NCI-H1048 (cell line): Measurements from ENCODE around the gene REEP6.
"Not testable (repeated sequence)": the region's sequence is repeated elsewhere in the genome, so short reads cannot be mapped to it uniquely, and the experiment has no call there.

Experiments
- DNase-seq: peaks from one replicate; lab custom pipeline; 2025; lab: John Stamatoyannopoulos, UW

REEP6 gene

GRCh38 chr19:1472231-1473084 lies 18.5 kb upstream of the REEP6 start:
- no peak for DNase-seq

- no peak for DNase-seq
These were observed 17.7 kb upstream of the REEP6 start for GRCh38 chr19:1473085-1473851.

GRCh38 chr19:1474011-1474764 lies 16.8 kb upstream of the REEP6 start:
- no peak for DNase-seq

GRCh38 chr19:1474765-1475351 lies 16.1 kb upstream of the REEP6 start:
- DNase-seq: no peak

GRCh38 chr19:1475751-1476437 lies 15.1 kb upstream of the REEP6 start:
- no peak for DNase-seq

- DNase-seq: not testable (repeated sequence)
These were observed 13.9 kb upstream of the REEP6 start for GRCh38 chr19:1477056-1477455.

GRCh38 chr19:1478934-1479707 lies 11.9 kb upstream of the REEP6 start, which contains the start of gene C19orf25:
Gene C19orf25 (minus strand): TSS chr19:1479215. CDS start chr19:1478903, 312 bp downstream.
- peak; percentile 71 for DNase-seq

- DNase-seq: no peak
These were observed 9.6 kb upstream of the REEP6 start for GRCh38 chr19:1481224-1481892.

- DNase-seq: no peak
These were observed 9.1 kb upstream of the REEP6 start for GRCh38 chr19:1481893-1482360.

GRCh38 chr19:1482361-1483130 lies 8.4 kb upstream of the REEP6 start:
- DNase-seq: no peak

GRCh38 chr19:1483131-1483978 lies 7.6 kb upstream of the REEP6 start:
- no peak for DNase-seq

- DNase-seq: no peak
These were observed 7.0 kb upstream of the REEP6 start for GRCh38 chr19:1483979-1484428.

GRCh38 chr19:1486720-1487575 lies 4.0 kb upstream of the REEP6 start:
- no peak for DNase-seq

GRCh38 chr19:1487576-1488281 lies 3.3 kb upstream of the REEP6 start:
- DNase-seq: no peak

- DNase-seq: no peak
These were observed 2.7 kb upstream of the REEP6 start for GRCh38 chr19:1488282-1488601.

GRCh38 chr19:1489463-1490310 lies 1.3 kb upstream of the REEP6 start:
- DNase-seq: no peak
